Measurements from ENCODE around the gene DDX59.
A peak's percentile ranks its signal among the peaks of the same experiment; 100 is the strongest.

DDX59 gene

GRCh38 chr1:200628223-200628881 is 41.4 kb downstream of the DDX59 start:
- Histone ChIP-seq H3K4me1 (ENCODE audit: low read length) (peaks cover 48% of the 10 kb centered on the region), H3K36me3 (replicated peaks; ENCODE audit: insufficient read depth, low read length) (no peaks in the 10 kb centered on the region), H2AFZ (ENCODE audit: low read length) (peak overlapping the region; percentile 32), H3F3A (ENCODE audit: insufficient read depth, low read length) (peaks cover 50% of the 10 kb centered on the region), H3K27me3 (replicated peaks; ENCODE audit: insufficient read depth, low read length) (no peaks in the 10 kb centered on the region), H4K20me1 (ENCODE audit: insufficient read depth, low read length) (no peaks in the 10 kb centered on the region), H3K9me3 (replicated peaks; ENCODE audit: insufficient read depth, low read length) (no peaks in the 10 kb centered on the region), H3K4me3 (ENCODE audit: low read length) (peak overlapping the region; percentile 48), H3K27ac (ENCODE audit: low read length) (peak overlapping the region; percentile 87), H3K4me2 (ENCODE audit: low read depth, low read length) (peak overlapping the region; percentile 77), H3K79me2 (ENCODE audit: low read length) (no peaks in the 10 kb centered on the region), H3K9ac (ENCODE audit: low read length) (peak overlapping the region; percentile 53), H3K9me2 (replicated peaks; ENCODE audit: insufficient read depth, low read length) (no peaks in the 10 kb centered on the region)
- peak; percentile 77 for DNase-seq
- no peak for TF ChIP-seq CTCF (IDR thresholded peaks at IDR 0.05; ENCODE audit: low read length)
- TF ChIP-seq EZH2 (optimal IDR thresholded peaks at IDR 0.05; ENCODE audit: low read depth, low read length): no peak

- no peak for DNase-seq
- Histone ChIP-seq H3F3A (ENCODE audit: insufficient read depth, low read length) (peaks cover 55% of the 10 kb centered on the region), H3K9me3 (replicated peaks; ENCODE audit: insufficient read depth, low read length) (no peaks in the 10 kb centered on the region), H4K20me1 (ENCODE audit: insufficient read depth, low read length) (no peaks in the 10 kb centered on the region), H3K79me2 (ENCODE audit: low read length) (no peaks in the 10 kb centered on the region), H3K36me3 (replicated peaks; ENCODE audit: insufficient read depth, low read length) (no peaks in the 10 kb centered on the region), H3K9ac (ENCODE audit: low read length) (peak overlapping the region; percentile 53), H3K4me1 (ENCODE audit: low read length) (peaks cover 51% of the 10 kb centered on the region), H3K27ac (ENCODE audit: low read length) (peak overlapping the region; percentile 87), H3K4me2 (ENCODE audit: low read depth, low read length) (peak overlapping the region; percentile 77), H3K4me3 (ENCODE audit: low read length) (peak overlapping the region; percentile 48), H2AFZ (ENCODE audit: low read length) (peak overlapping the region; percentile 32), H3K27me3 (replicated peaks; ENCODE audit: insufficient read depth, low read length) (no peaks in the 10 kb centered on the region), H3K9me2 (replicated peaks; ENCODE audit: insufficient read depth, low read length) (no peaks in the 10 kb centered on the region)
- no peak for TF ChIP-seq EZH2phosphoT487 (IDR thresholded peaks at IDR 0.05; ENCODE audit: low read length)
- no peak for TF ChIP-seq EZH2 (optimal IDR thresholded peaks at IDR 0.05; ENCODE audit: low read depth, low read length)
- no peak for TF ChIP-seq CTCF (IDR thresholded peaks at IDR 0.05; ENCODE audit: low read length)
These were observed 42.0 kb downstream of the DDX59 start for GRCh38 chr1:200627575-200628222.

GRCh38 chr1:200626853-200627534 is 42.7 kb downstream of the DDX59 start:
- no peaks in the 10 kb centered on the region for H3K79me2 ChIP-seq (ENCODE audit: low read length)
- no peaks in the 10 kb centered on the region for H4K20me1 ChIP-seq (ENCODE audit: insufficient read depth, low read length)
- H3F3A ChIP-seq (ENCODE audit: insufficient read depth, low read length): peaks cover 55% of the 10 kb centered on the region
- peak overlapping the region; percentile 87; the same call in 1 of the 2 replicates for H3K27ac ChIP-seq (ENCODE audit: low read length)
- no peak for TF ChIP-seq EZH2 (optimal IDR thresholded peaks at IDR 0.05; ENCODE audit: low read depth, low read length)
- no peak for TF ChIP-seq CTCF (IDR thresholded peaks at IDR 0.05; ENCODE audit: low read length)
- TF ChIP-seq EZH2phosphoT487 (IDR thresholded peaks at IDR 0.05; ENCODE audit: low read length): no peak
- no peak overlapping the region for H3K4me3 ChIP-seq (ENCODE audit: low read length)
- DNase-seq: peak; percentile 52
- H3K9me2 ChIP-seq (replicated peaks; ENCODE audit: insufficient read depth, low read length): no peaks in the 10 kb centered on the region
- no peaks in the 10 kb centered on the region for H3K36me3 ChIP-seq (replicated peaks; ENCODE audit: insufficient read depth, low read length)
- H3K9ac ChIP-seq (ENCODE audit: low read length): no peak overlapping the region
- H3K4me1 ChIP-seq (ENCODE audit: low read length): peaks cover 51% of the 10 kb centered on the region
- no peaks in the 10 kb centered on the region for H3K9me3 ChIP-seq (replicated peaks; ENCODE audit: insufficient read depth, low read length)
- H3K4me2 ChIP-seq (ENCODE audit: low read depth, low read length): peak overlapping the region; percentile 77; the same call in 1 of the 2 replicates
- peak overlapping the region; percentile 8 for H2AFZ ChIP-seq (ENCODE audit: low read length)
- H3K27me3 ChIP-seq (replicated peaks; ENCODE audit: insufficient read depth, low read length): no peaks in the 10 kb centered on the region
